Stomach (tissue), 9 donors: Measurements from ENCODE around the gene UBE2S. TPM values are rescaled to one million over a fixed set of nuclear protein-coding genes. Genes with fewer than 3 reads are reported as not detected.

ENCODE experiments used
- DNase-seq, 2 donors: peaks; one replicate each; pipeline versions ENCODE4 v3.0.0 to v3.0.0-alpha.2; 2013 to 2019
- H3K27ac ChIP-seq, 5 donors: fragments of 200-600 bp in 4 of 5; sonication (generic) in 4 of 5; one replicate each; pipeline ENCODE4 v1.5.1; 2013 to 2019; ENCODE audit warnings: mild to moderate bottlenecking in 1 of 5, moderate library complexity in 1 of 5
- H3K27me3 ChIP-seq, 3 donors: fragments of 200-600 bp; sonication (generic); one replicate each; pipeline ENCODE4 v1.5.1; 2017 to 2019; ENCODE audit warnings: mixed run types in 1 of 3
- H3K36me3 ChIP-seq, 4 donors: fragments of 200-600 bp; sonication (generic); 1 replicate in 3 of 4; 2 replicates in 1 of 4; pipeline ENCODE4 v1.5.1; 2016 to 2019
- H3K4me1 ChIP-seq, 4 donors: fragments of 200-600 bp; sonication (generic); one replicate each; pipeline ENCODE4 v1.5.1; 2016 to 2019
- H3K4me3 ChIP-seq, 4 donors: fragments of 200-600 bp; sonication (generic) in 3 of 4; one replicate each; pipeline ENCODE4 v1.5.1; 2016 to 2019; ENCODE audit warnings: mild to moderate bottlenecking in 1 of 4
- H3K9me3 ChIP-seq, 4 donors: fragments of 200-600 bp; sonication (generic); one replicate each; pipeline ENCODE4 v1.5.1; 2016 to 2019
- CTCF ChIP-seq, 7 experiments: fragments of 450-650 bp in 4 of 7; fragments of 200-600 bp in 3 of 7; sonication (generic) in 3 of 7; IDR thresholded peaks; one replicate each; pipeline ENCODE4 v1.5.1; 2016 to 2019; ENCODE audit warnings: antibody characterized with exemption in 7 of 7, control low read depth in 2 of 7, mild to moderate bottlenecking in 1 of 7
- EP300 ChIP-seq: sonication (generic); formaldehyde crosslinking; IDR thresholded peaks from one replicate; pipeline ENCODE4 v1.6.1; 2017; ENCODE audit warnings: antibody characterized with exemption
- POLR2A ChIP-seq, 4 donors: fragments of 450-650 bp; IDR thresholded peaks; one replicate each; pipeline ENCODE4 v1.6.1; 2016; ENCODE audit warnings: antibody characterized with exemption in 4 of 4, control low read depth in 2 of 4, mild to moderate bottlenecking in 1 of 4, moderate library complexity in 1 of 4
- POLR2AphosphoS5 ChIP-seq, 3 donors: sonication (generic); formaldehyde crosslinking; IDR thresholded peaks; one replicate each; pipeline ENCODE4 v1.6.1; 2016; ENCODE audit warnings: antibody characterized with exemption in 3 of 3
- WGBS, 5 donors: extraction: QIAGEN DNeasy Blood & Tissue Kit in 3 of 5; methylation state at CpG; one replicate each; pipeline versions ENCODE4 v1.1.5 to v1.1.7; 2013 to 2018; 5-methylcytosine and 5-hydroxymethylcytosine counted together
- intact Hi-C: fragments of 100-400 bp; cut with DNase I; formaldehyde crosslinking; loops from one replicate; pipeline ENCODE4 v1.15.1; 2023; ENCODE audit warnings: low total_unique reads
- polyA plus RNA-seq, 3 donors: library from polyadenylated mRNA; stranded (reverse); fragments of 200-250 nt; gene quantifications; one replicate each; pipeline ENCODE4 v1.2.3, GENCODE V29; 2013
- total RNA-seq, 5 donors: library from RNA; depleted of rRNA; stranded (reverse); fragments of >200 nt; gene quantifications; one replicate each; pipeline versions ENCODE4 v1.1.0 to v1.2.3, GENCODE V29; 2014 to 2016
- donor health status: healthy with polysubstance abuse.
- donor health status: Bipolar disorder and iron deficiency.
- donor health status: healthy.

The UBE2S gene
- total and polyA plus RNA-seq, 8 donors, result 8.0 to 43.3 (median 13.1) TPM

GRCh38 chr19:55384131-55384919 is 23.3 kb downstream of the UBE2S start, which contains the start of gene TMEM238:
TSS of gene TMEM238 (minus strand) at chr19:55384292. CDS start at chr19:55384259, 33 bp downstream.
- peak; percentile 82 to 83 for DNase-seq
- peaks cover 43 to 57% (median 53%) of the 10 kb centered on the region in 4 donors for H3K4me1 ChIP-seq
- intact Hi-C loops, result no loop called here

GRCh38 chr19:55383279-55384130 is 24.1 kb downstream of the UBE2S start:
- H3K9me3 ChIP-seq, result no peaks in the 10 kb centered on the region
- WGBS, 5 donors, result 4 to 12% (median 5%) methylated on average over 31 to 88 of the region's 88 CpGs
- H3K4me3 ChIP-seq, result peak overlapping the region; percentile 79 to 90 (median 88)
- peak; percentile 58 to 89 for DNase-seq
- intact Hi-C loops, result no loop called here
- H3K27me3 ChIP-seq, result peaks cover 0 to 1% (median 0%) of the 10 kb centered on the region in 3 donors
- TF ChIP-seq CTCF (IDR thresholded peaks at IDR 0.05), result peak in 2 of 7 experiments; percentile 15 to 33
- no peak for TF ChIP-seq POLR2AphosphoS5 (IDR thresholded peaks at IDR 0.05)
- TF ChIP-seq POLR2A (IDR thresholded peaks at IDR 0.05), result no peak
- peak overlapping the region; percentile 89 to 97 (median 93) for H3K27ac ChIP-seq
- H3K36me3 ChIP-seq, result peaks cover 14 to 20% (median 16%) of the 10 kb centered on the region in 4 donors
- H3K4me1 ChIP-seq, result peaks cover 38 to 49% (median 46%) of the 10 kb centered on the region in 4 donors

More at GRCh38 chr19:55384131-55384919, 23.3 kb downstream of the UBE2S start, which contains the start of gene TMEM238:
- Histone ChIP-seq H3K36me3 (peaks cover 22 to 29% (median 23%) of the 10 kb centered on the region in 4 donors), H3K9me3 (no peaks in the 10 kb centered on the region), H3K4me3 (peak within 1 kb of the TSS; percentile 79 to 90 (median 88)), H3K27ac (peak within 1 kb of the TSS; percentile 89 to 97 (median 93)), H3K27me3 (no peaks in the 10 kb centered on the region)
- TF ChIP-seq CTCF (IDR thresholded peaks at IDR 0.05) (no peak), POLR2AphosphoS5 (IDR thresholded peaks at IDR 0.05) (peak in 2 of 3 donors; percentile 34 to 50), EP300 (no peak), POLR2A (IDR thresholded peaks at IDR 0.05) (no peak)
- 8 to 21% (median 12%) methylated on average over 45 to 72 of the region's 72 CpGs for WGBS, 5 donors

- no peak for DNase-seq
- peaks cover 5 to 11% (median 7%) of the 10 kb centered on the region in 4 donors for H3K36me3 ChIP-seq
- peak overlapping the region in 1 of 4 donors; percentile 90 for H3K4me3 ChIP-seq
- H3K27me3 ChIP-seq, result peaks cover 0 to 10% (median 5%) of the 10 kb centered on the region in 3 donors
- H3K27ac ChIP-seq, result no peak overlapping the region
- H3K9me3 ChIP-seq, result no peaks in the 10 kb centered on the region
- H3K4me1 ChIP-seq, result peaks cover 29 to 45% (median 40%) of the 10 kb centered on the region in 4 donors
- 97 to 100% (median 100%) methylated on average over 3 of the region's 3 CpGs for WGBS, 5 donors
- no peak for TF ChIP-seq EP300
- TF ChIP-seq POLR2A (IDR thresholded peaks at IDR 0.05), result no peak
- no peak for TF ChIP-seq CTCF (IDR thresholded peaks at IDR 0.05)
- no peak for TF ChIP-seq POLR2AphosphoS5 (IDR thresholded peaks at IDR 0.05)
- intact Hi-C loops, result no loop called here
Observed at GRCh38 chr19:55382522-55383054, 25.0 kb downstream of the UBE2S start.

- no peak for DNase-seq
- 98 to 100% (median 99%) methylated on average over 5 of the region's 5 CpGs for WGBS, 5 donors
- no peak overlapping the region for H3K4me3 ChIP-seq
- H3K4me1 ChIP-seq, result peaks cover 23 to 43% (median 37%) of the 10 kb centered on the region in 4 donors
- peaks cover 0 to 16% (median 7%) of the 10 kb centered on the region in 3 donors for H3K27me3 ChIP-seq
- no peak overlapping the region for H3K27ac ChIP-seq
- no peaks in the 10 kb centered on the region for H3K9me3 ChIP-seq
- intact Hi-C loops, result no loop called here
- TF ChIP-seq CTCF (IDR thresholded peaks at IDR 0.05) (no peak), POLR2A (IDR thresholded peaks at IDR 0.05) (no peak), EP300 (no peak), POLR2AphosphoS5 (IDR thresholded peaks at IDR 0.05) (no peak)
- H3K36me3 ChIP-seq, result peaks cover 0 to 6% (median 1%) of the 10 kb centered on the region in 4 donors
Observed at GRCh38 chr19:55382013-55382412, 25.6 kb downstream of the UBE2S start.
